Trophoblast cell (in vitro differentiated cells and primary cell): Measurements from ENCODE around the gene PITPNM3.
A peak's percentile ranks its signal among the peaks of the same experiment; 100 is the strongest.

ENCODE experiments used
- DNase-seq, 2 donors: peaks; one replicate each; pipeline ENCODE4 v3.0.0-alpha.2; 2016
- H2AFZ ChIP-seq: 2 replicates; pipeline ENCODE4 v1.6.1; 2013; ENCODE audit warnings: low read length, moderate library complexity, mild to moderate bottlenecking; ENCODE audit not compliant: insufficient read depth, poor library complexity
- H2AK5ac ChIP-seq: 2 replicates; pipeline ENCODE4 v1.6.1; 2013; ENCODE audit warnings: mild to moderate bottlenecking, low read length
- H2BK120ac ChIP-seq: 2 replicates; pipeline ENCODE4 v1.6.1; 2013; ENCODE audit warnings: low read length, mild to moderate bottlenecking, moderate library complexity; ENCODE audit not compliant: insufficient read depth, poor library complexity
- H2BK12ac ChIP-seq: 2 replicates; pipeline ENCODE4 v1.6.1; 2013; ENCODE audit warnings: mild to moderate bottlenecking, low read length, moderate library complexity
- H2BK5ac ChIP-seq: 2 replicates; pipeline ENCODE4 v1.6.1; 2013; ENCODE audit warnings: low read length, low read depth, moderate library complexity, mild to moderate bottlenecking; ENCODE audit not compliant: poor library complexity
- H3K14ac ChIP-seq: 2 replicates; pipeline ENCODE4 v1.6.1; 2013; ENCODE audit warnings: mild to moderate bottlenecking, low read length
- H3K18ac ChIP-seq: 2 replicates; pipeline ENCODE4 v1.6.1; 2013; ENCODE audit warnings: mild to moderate bottlenecking, low read length
- H3K23ac ChIP-seq: 2 replicates; pipeline ENCODE4 v1.6.1; 2013; ENCODE audit warnings: low read length
- H3K27ac ChIP-seq: 2 replicates; pipeline ENCODE4 v1.5.1; 2013; ENCODE audit warnings: low read depth, mild to moderate bottlenecking, inconsistent platforms, low read length, moderate library complexity
- H3K27me3 ChIP-seq: 2 replicates; pipeline ENCODE4 v1.6.1; 2013; ENCODE audit warnings: inconsistent platforms, mild to moderate bottlenecking, low read length, moderate library complexity; ENCODE audit not compliant: insufficient read depth
- H3K36me3 ChIP-seq, 2 experiments: 1 replicate in 1 of 2; 2 replicates in 1 of 2; pipeline ENCODE4 v1.6.1; 2013; ENCODE audit warnings: low read length in 2 of 2, mild to moderate bottlenecking in 2 of 2, moderate library complexity in 1 of 2; ENCODE audit not compliant: insufficient read depth in 2 of 2, control insufficient read depth in 1 of 2
- H3K4ac ChIP-seq: 2 replicates; pipeline ENCODE4 v1.6.1; 2013; ENCODE audit warnings: low read depth, mild to moderate bottlenecking, low read length, moderate library complexity
- H3K4me1 ChIP-seq, 2 experiments: 1 replicate in 1 of 2; 2 replicates in 1 of 2; pipeline ENCODE4 v1.6.1; 2013; ENCODE audit warnings: low read length in 2 of 2, mild to moderate bottlenecking in 2 of 2, moderate library complexity in 1 of 2; ENCODE audit not compliant: insufficient read depth in 2 of 2, control insufficient read depth in 1 of 2
- H3K4me2 ChIP-seq: 2 replicates; pipeline ENCODE4 v1.6.1; 2013; ENCODE audit warnings: inconsistent platforms, mild to moderate bottlenecking, low read length, moderate library complexity
- H3K4me3 ChIP-seq: 2 replicates; pipeline ENCODE4 v1.5.1; 2013; ENCODE audit warnings: mild to moderate bottlenecking, low read depth, low read length, inconsistent platforms
- H3K79me1 ChIP-seq: one replicate; pipeline ENCODE4 v1.6.1; 2013; ENCODE audit warnings: low read length
- H3K79me2 ChIP-seq: 2 replicates; pipeline ENCODE4 v1.6.1; 2013; ENCODE audit warnings: low read length, mild to moderate bottlenecking; ENCODE audit not compliant: control insufficient read depth, insufficient read depth, poor library complexity
- H3K9ac ChIP-seq: 2 replicates; pipeline ENCODE4 v1.6.1; 2013; ENCODE audit warnings: mild to moderate bottlenecking, low read length
- H3K9me3 ChIP-seq: 2 replicates; pipeline ENCODE4 v1.6.1; 2013; ENCODE audit warnings: low read depth, mild to moderate bottlenecking, control low read depth, inconsistent platforms, low read length; ENCODE audit not compliant: insufficient read depth
- H4K12ac ChIP-seq: 2 replicates; pipeline ENCODE4 v1.6.1; 2013; ENCODE audit warnings: low read depth, mild to moderate bottlenecking, low read length, moderate library complexity
- H4K8ac ChIP-seq: 2 replicates; pipeline ENCODE4 v1.6.1; 2013; ENCODE audit warnings: low read depth, mild to moderate bottlenecking, low read length, moderate library complexity
- H4K91ac ChIP-seq: one replicate; pipeline ENCODE4 v1.6.1; 2013; ENCODE audit warnings: low read depth, mild to moderate bottlenecking, low read length, moderate library complexity
- WGBS: extraction: QIAGEN DNeasy Blood & Tissue Kit; methylation state at CpG from one replicate; pipeline ENCODE4 v1.1.7; 2013; ENCODE audit warnings: missing lambda C conversion rate; ENCODE audit not compliant: insufficient read length, insufficient coverage; ENCODE audit errors: extremely low coverage; 5-methylcytosine and 5-hydroxymethylcytosine counted together

Gene PITPNM3

GRCh38 chr17:6555331-6556120, 829 bp downstream of the PITPNM3 start:
- peak overlapping the region; percentile 58 for H3K4me3 ChIP-seq
- no peak overlapping the region for H3K4ac ChIP-seq
- H2BK12ac ChIP-seq: no peak overlapping the region
- peak overlapping the region; percentile 21 for H2AFZ ChIP-seq
- H3K4me2 ChIP-seq: peak overlapping the region; percentile 86
- no peak overlapping the region for H4K8ac ChIP-seq
- no peaks in the 10 kb centered on the region for H3K79me2 ChIP-seq
- WGBS: no CpG with 5 or more reads among the region's 56 CpGs
- H3K18ac ChIP-seq: no peak overlapping the region
- peak in 1 of 2 donors; percentile 10 for DNase-seq
- H3K4me1 ChIP-seq: peaks cover 16 to 27% of the 10 kb centered on the region in 2 experiments
- H3K9ac ChIP-seq: no peak overlapping the region
- peaks cover 6% of the 10 kb centered on the region for H3K9me3 ChIP-seq
- no peaks in the 10 kb centered on the region for H3K79me1 ChIP-seq
- no peak overlapping the region for H2AK5ac ChIP-seq
- H3K27ac ChIP-seq: no peak overlapping the region
- no peak overlapping the region for H3K14ac ChIP-seq
- H3K36me3 ChIP-seq: no peaks in the 10 kb centered on the region
- no peak overlapping the region for H4K91ac ChIP-seq
- peaks cover 27% of the 10 kb centered on the region for H3K27me3 ChIP-seq
- H2BK5ac ChIP-seq: no peak overlapping the region
- no peak overlapping the region for H4K12ac ChIP-seq
- H3K23ac ChIP-seq: peak overlapping the region; percentile 27
- no peak overlapping the region for H2BK120ac ChIP-seq

DNA sequence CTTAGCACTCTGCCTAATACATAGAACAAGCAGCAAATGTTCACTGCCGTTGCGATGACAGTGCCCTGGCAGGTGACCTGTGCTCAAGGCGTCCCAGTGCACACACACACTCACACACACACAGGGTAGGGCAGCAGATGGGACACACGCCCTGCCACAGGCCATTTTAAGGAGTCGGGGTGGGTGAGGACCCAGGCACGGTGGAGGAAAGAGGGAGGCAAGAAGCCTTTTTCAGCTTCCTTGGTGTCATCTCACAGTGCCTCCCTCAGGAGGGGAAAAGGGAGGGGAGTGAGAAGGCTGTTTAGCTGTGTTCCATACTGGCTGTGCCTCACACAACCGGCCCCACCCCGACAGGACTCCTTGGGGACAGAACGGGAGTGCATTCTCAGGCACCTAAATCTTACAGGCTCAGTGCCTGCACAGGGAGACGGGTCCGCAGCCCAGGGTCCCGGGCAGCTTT, 1.5 kb downstream of the PITPNM3 start:
- H3K4me2 ChIP-seq: peak overlapping the region; percentile 86
- H2BK12ac ChIP-seq: no peak overlapping the region
- no peaks in the 10 kb centered on the region for H3K79me2 ChIP-seq
- no peak overlapping the region for H3K18ac ChIP-seq
- no peak overlapping the region for H4K8ac ChIP-seq
- no peak overlapping the region for H3K4ac ChIP-seq
- no peak overlapping the region for H2BK120ac ChIP-seq
- peaks cover 6% of the 10 kb centered on the region for H3K9me3 ChIP-seq
- WGBS: no CpG with 5 or more reads among the region's 12 CpGs
- H2AFZ ChIP-seq: no peak overlapping the region
- no peak overlapping the region for H3K14ac ChIP-seq
- no peak overlapping the region for H3K23ac ChIP-seq
- H3K36me3 ChIP-seq: no peaks in the 10 kb centered on the region
- no peaks in the 10 kb centered on the region for H3K79me1 ChIP-seq
- H2AK5ac ChIP-seq: no peak overlapping the region
- no peak overlapping the region for H4K91ac ChIP-seq
- no peak overlapping the region for H3K27ac ChIP-seq
- DNase-seq: no peak
- H3K9ac ChIP-seq: no peak overlapping the region
- no peak overlapping the region for H2BK5ac ChIP-seq
- H3K27me3 ChIP-seq: peaks cover 27% of the 10 kb centered on the region
- no peak overlapping the region for H4K12ac ChIP-seq
- H3K4me3 ChIP-seq: no peak overlapping the region
- H3K4me1 ChIP-seq: peaks cover 19 to 29% of the 10 kb centered on the region in 2 experiments

DNA sequence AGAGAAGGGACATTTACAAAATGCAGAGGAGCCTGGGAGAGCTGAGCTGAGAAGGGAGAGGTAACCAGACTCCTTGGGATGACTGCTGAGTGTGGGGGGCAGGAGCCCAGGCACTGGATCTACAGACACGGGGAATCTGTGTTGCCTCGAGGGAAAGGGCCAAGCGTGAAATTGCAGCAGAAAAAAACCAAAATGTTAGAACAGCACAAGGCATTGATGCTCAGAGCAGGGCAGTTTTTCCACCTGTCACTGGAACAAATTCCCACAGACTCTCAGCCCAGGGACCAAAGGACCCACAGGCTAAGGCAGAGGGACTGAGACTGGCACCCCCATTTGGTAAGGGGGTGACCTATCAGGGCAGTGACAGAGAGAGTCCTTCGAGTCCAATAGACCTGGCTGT, 2.0 kb downstream of the PITPNM3 start:
- Histone ChIP-seq H3K18ac (no peak overlapping the region), H2AK5ac (no peak overlapping the region), H3K4ac (no peak overlapping the region), H2BK12ac (no peak overlapping the region), H4K12ac (no peak overlapping the region), H4K91ac (no peak overlapping the region), H3K4me3 (no peak overlapping the region), H3K4me2 (no peak overlapping the region), H3K27ac (no peak overlapping the region), H3K79me2 (no peaks in the 10 kb centered on the region), H2BK5ac (no peak overlapping the region), H2BK120ac (no peak overlapping the region), H3K79me1 (no peaks in the 10 kb centered on the region), H4K8ac (no peak overlapping the region), H3K27me3 (peaks cover 27% of the 10 kb centered on the region), H3K9ac (no peak overlapping the region), H3K36me3 (no peaks in the 10 kb centered on the region), H3K14ac (no peak overlapping the region), H3K9me3 (peaks cover 6% of the 10 kb centered on the region), H3K4me1 (peaks cover 19 to 29% of the 10 kb centered on the region in 2 experiments), H3K23ac (no peak overlapping the region), H2AFZ (no peak overlapping the region)
- DNase-seq: no peak
- no CpG with 5 or more reads among the region's 4 CpGs for WGBS

DNA sequence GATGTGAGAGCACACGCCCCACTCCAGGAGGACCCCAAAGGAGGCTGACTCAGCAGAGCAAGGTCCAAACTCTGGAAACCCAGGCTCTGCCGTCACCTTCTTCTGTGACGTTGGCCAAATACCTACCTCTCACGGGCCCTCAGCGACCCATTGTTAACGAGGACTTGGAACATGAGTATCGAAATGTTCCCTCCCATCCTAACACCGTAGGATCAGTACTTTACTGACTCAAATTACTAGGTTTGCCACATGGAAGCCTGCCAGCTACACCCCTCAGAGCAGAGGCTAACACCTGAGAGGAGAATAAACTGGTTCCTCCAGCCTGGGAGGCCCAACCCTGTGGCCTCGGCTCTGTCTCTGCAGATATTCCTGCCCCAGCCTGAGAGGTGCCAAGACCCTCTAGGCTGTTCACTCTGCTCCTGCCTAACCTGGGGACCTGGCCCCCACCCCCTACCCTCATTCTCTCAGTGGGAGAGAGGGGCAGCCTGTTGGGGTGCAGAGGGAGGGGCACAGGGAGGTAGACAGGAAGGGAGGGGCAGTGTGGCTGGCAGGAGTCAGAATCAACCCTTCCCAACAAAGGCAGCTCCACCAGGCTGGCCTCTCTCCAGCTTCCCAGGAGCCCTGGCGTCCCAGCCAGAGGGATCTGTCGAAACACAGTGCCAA, 4.4 kb downstream of the PITPNM3 start:
- Histone ChIP-seq H3K79me2 (no peaks in the 10 kb centered on the region), H3K4ac (no peak overlapping the region), H3K9ac (no peak overlapping the region), H3K9me3 (peaks cover 5% of the 10 kb centered on the region), H2AK5ac (no peak overlapping the region), H3K18ac (no peak overlapping the region), H4K8ac (no peak overlapping the region), H3K4me2 (no peak overlapping the region), H3K36me3 (no peaks in the 10 kb centered on the region), H3K4me1 (peaks cover 19 to 22% of the 10 kb centered on the region in 2 experiments), H4K12ac (no peak overlapping the region), H3K27ac (no peak overlapping the region), H2AFZ (no peak overlapping the region), H3K23ac (no peak overlapping the region), H3K27me3 (peaks cover 22% of the 10 kb centered on the region), H3K79me1 (no peaks in the 10 kb centered on the region), H3K4me3 (no peak overlapping the region), H4K91ac (no peak overlapping the region), H3K14ac (no peak overlapping the region), H2BK120ac (no peak overlapping the region), H2BK5ac (no peak overlapping the region), H2BK12ac (no peak overlapping the region)
- no peak for DNase-seq
- no CpG with 5 or more reads among the region's 11 CpGs for WGBS
